ENCODE results near the gene SPATA46. TPM values are rescaled to one million over a fixed set of nuclear protein-coding genes. Genes with fewer than 3 reads are reported as not detected.

Gene SPATA46
- total and polyA plus RNA-seq, 2 donors (not counting 1 experiment from before 2014, with no cell fraction given), result not detected

- Histone ChIP-seq H3K4me3 (ENCODE audit: control extremely low read depth in 1 of 5, extremely low read depth in 1 of 5, insufficient read depth in 1 of 5, low read depth in 2 of 5, low read length in 4 of 5) (no peak overlapping the region), H3K79me2 (ENCODE audit: control insufficient read depth, insufficient read depth, low read length) (no peaks in the 10 kb centered on the region), H3K36me3 (replicated peaks in 1 of 2; ENCODE audit: control extremely low read depth in 1 of 2, control insufficient read depth in 1 of 2, extremely low read depth in 1 of 2, insufficient read depth in 2 of 2, low read length in 1 of 2) (no peaks in the 10 kb centered on the region), H3K27me3 (replicated peaks in 1 of 4; ENCODE audit: control extremely low read depth in 1 of 4, control insufficient read depth in 3 of 4, insufficient read depth in 4 of 4, low read length in 3 of 4) (no peaks in the 10 kb centered on the region), H4K20me1 (ENCODE audit: control insufficient read depth, insufficient read depth, low read length, poor library complexity, severe bottlenecking) (no peaks in the 10 kb centered on the region), H3K27ac (ENCODE audit: low read length in 2 of 2) (no peak overlapping the region), H3K9ac (ENCODE audit: low read length) (no peak overlapping the region), H2AFZ (ENCODE audit: insufficient read depth, low read depth, low read length, poor library complexity, severe bottlenecking) (no peak overlapping the region), H3K9me3 (ENCODE audit: control extremely low read depth in 1 of 3, control insufficient read depth in 2 of 3, insufficient read depth in 1 of 3, low read length in 2 of 3) (no peaks in the 10 kb centered on the region), H3K4me1 (ENCODE audit: control insufficient read depth in 2 of 2, insufficient read depth in 2 of 2, low read length in 2 of 2) (no peaks in the 10 kb centered on the region), H3K4me2 (replicated peaks; ENCODE audit: low read depth, low read length, poor library complexity, severe bottlenecking) (no peak overlapping the region)
- POLR2A ChIA-PET, result no interaction called here
- no peak for ATAC-seq (ENCODE audit: low read depth)
- Mint-ChIP-seq H3K4me3 (no peak overlapping the region), H3K27me3 (peaks cover 20% of the 10 kb centered on the region), H3K9me3 (ENCODE audit: insufficient read depth) (no peaks in the 10 kb centered on the region), H3K27ac (no peak overlapping the region), H3K4me1 (no peaks in the 10 kb centered on the region)
- no peak for DNase-seq
- WGBS (ENCODE audit: insufficient coverage), result 88% methylated on average over 7 of the region's 10 CpGs
- intact Hi-C loops (cut with micrococcal nuclease), result no loop called here
- CTCF ChIA-PET, result no interaction called here
- TF ChIP-seq CTCF (IDR thresholded peaks at IDR 0.05), result no peak
- TF ChIP-seq EZH2 (IDR thresholded peaks at IDR 0.05; ENCODE audit: borderline replicate concordance, insufficient read depth, low read depth, low read length, poor library complexity, severe bottlenecking), result no peak
Observed at GRCh38 chr1:162367772-162368171, 8.9 kb downstream of the SPATA46 start.

GRCh38 chr1:162367073-162367472, 9.6 kb downstream of the SPATA46 start:
- intact Hi-C loops (cut with micrococcal nuclease), result no loop called here
- H3K27me3 ChIP-seq (replicated peaks in 1 of 4; ENCODE audit: control extremely low read depth in 1 of 4, control insufficient read depth in 3 of 4, insufficient read depth in 4 of 4, low read length in 3 of 4), result no peaks in the 10 kb centered on the region
- H3K9me3 Mint-ChIP-seq (ENCODE audit: insufficient read depth), result no peaks in the 10 kb centered on the region
- H4K20me1 ChIP-seq (ENCODE audit: control insufficient read depth, insufficient read depth, low read length, poor library complexity, severe bottlenecking), result no peaks in the 10 kb centered on the region
- ChIA-PET POLR2A (no interaction called here), CTCF (no interaction called here)
- DNase-seq (no peak), ATAC-seq (ENCODE audit: low read depth) (no peak)
- H3K27me3 Mint-ChIP-seq, result peaks cover 18% of the 10 kb centered on the region
- no peak overlapping the region for H3K27ac Mint-ChIP-seq
- H3K4me3 Mint-ChIP-seq, result no peak overlapping the region
- no peak overlapping the region for H3K4me3 ChIP-seq (ENCODE audit: control extremely low read depth in 1 of 5, extremely low read depth in 1 of 5, insufficient read depth in 1 of 5, low read depth in 2 of 5, low read length in 4 of 5)
- no peak overlapping the region for H3K27ac ChIP-seq (ENCODE audit: low read length in 2 of 2)
- H3K4me1 Mint-ChIP-seq, result no peaks in the 10 kb centered on the region
- no peak overlapping the region for H3K4me2 ChIP-seq (replicated peaks; ENCODE audit: low read depth, low read length, poor library complexity, severe bottlenecking)
- no peaks in the 10 kb centered on the region for H3K9me3 ChIP-seq (ENCODE audit: control extremely low read depth in 1 of 3, control insufficient read depth in 2 of 3, insufficient read depth in 1 of 3, low read length in 2 of 3)
- H3K36me3 ChIP-seq (replicated peaks in 1 of 2; ENCODE audit: control extremely low read depth in 1 of 2, control insufficient read depth in 1 of 2, extremely low read depth in 1 of 2, insufficient read depth in 2 of 2, low read length in 1 of 2), result no peaks in the 10 kb centered on the region
- no peak for TF ChIP-seq CTCF (IDR thresholded peaks at IDR 0.05)
- no peak for TF ChIP-seq EZH2 (IDR thresholded peaks at IDR 0.05; ENCODE audit: borderline replicate concordance, insufficient read depth, low read depth, low read length, poor library complexity, severe bottlenecking)
- WGBS (ENCODE audit: insufficient coverage), result 95% methylated on average over 36 of the region's 36 CpGs
- H3K4me1 ChIP-seq (ENCODE audit: control insufficient read depth in 2 of 2, insufficient read depth in 2 of 2, low read length in 2 of 2), result no peaks in the 10 kb centered on the region
- no peak overlapping the region for H3K9ac ChIP-seq (ENCODE audit: low read length)
- no peaks in the 10 kb centered on the region for H3K79me2 ChIP-seq (ENCODE audit: control insufficient read depth, insufficient read depth, low read length)
- H2AFZ ChIP-seq (ENCODE audit: insufficient read depth, low read depth, low read length, poor library complexity, severe bottlenecking), result no peak overlapping the region

Measured in B cell (primary cell).